Right lobe of liver (tissue), 4 donors: Measurements from ENCODE around the gene KRT76.

ENCODE experiments used
- CTCF ChIP-seq, 4 donors: fragments of 200-600 bp in 3 of 4; fragments of 450-650 bp in 1 of 4; IDR thresholded peaks; one replicate each; pipeline versions ENCODE4 v1.5.1 to v1.8.0; 2016 to 2022; ENCODE audit warnings: antibody characterized with exemption in 4 of 4, mild to moderate bottlenecking in 2 of 4
- POLR2A ChIP-seq: fragments of 450-650 bp; IDR thresholded peaks from one replicate; pipeline ENCODE4 v1.6.1; 2017; ENCODE audit warnings: antibody characterized with exemption, mild to moderate bottlenecking
- donor health status: DM: no; HTN: no; CAD: no.
- donor health status: DM: no; HTN: no; CAD: no.
- donor health status: DM: no; HTN: yes; CAD: no.

- TF ChIP-seq CTCF (IDR thresholded peaks at IDR 0.05) = no peak
- no peak for TF ChIP-seq POLR2A
Observed at GRCh38 chr12:52783563-52784316, 6.6 kb upstream of the KRT76 start.
